ENCODE data around the gene LARGE1.

LARGE1 gene

DNA sequence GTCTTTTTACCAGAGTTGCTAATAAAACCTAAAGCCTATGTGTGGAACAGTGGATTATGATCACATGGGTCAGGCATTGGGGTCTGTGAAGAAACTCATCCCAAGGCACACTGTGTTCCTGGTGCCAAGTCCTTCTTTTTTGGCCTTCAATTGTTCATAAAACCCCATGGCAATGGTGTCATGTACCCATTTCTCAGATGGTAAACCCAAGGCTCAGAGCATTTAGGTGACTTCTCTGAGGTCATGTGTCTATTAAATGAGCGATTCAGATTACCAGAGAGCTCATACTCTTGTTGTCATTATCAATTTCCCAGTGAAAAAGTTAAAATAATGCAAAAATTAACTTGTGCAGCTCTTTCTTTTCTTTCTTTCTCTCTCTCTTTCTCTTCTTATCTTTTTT, 589.3 kb downstream of the LARGE1 start:
- TF ChIP-seq TEAD4 (IDR thresholded peaks at IDR 0.05): no peak
- TF ChIP-seq RAD21 (IDR thresholded peaks at IDR 0.05; ENCODE audit: low read depth): no peak
- TF ChIP-seq CREB1 (IDR thresholded peaks at IDR 0.05; ENCODE audit: low read depth): no peak
- TF ChIP-seq TAF1 (IDR thresholded peaks at IDR 0.05; ENCODE audit: low read depth): no peak
- no peak for TF ChIP-seq ZBTB7A (IDR thresholded peaks at IDR 0.05; ENCODE audit: low read depth)
- TF ChIP-seq, protein P1, sequence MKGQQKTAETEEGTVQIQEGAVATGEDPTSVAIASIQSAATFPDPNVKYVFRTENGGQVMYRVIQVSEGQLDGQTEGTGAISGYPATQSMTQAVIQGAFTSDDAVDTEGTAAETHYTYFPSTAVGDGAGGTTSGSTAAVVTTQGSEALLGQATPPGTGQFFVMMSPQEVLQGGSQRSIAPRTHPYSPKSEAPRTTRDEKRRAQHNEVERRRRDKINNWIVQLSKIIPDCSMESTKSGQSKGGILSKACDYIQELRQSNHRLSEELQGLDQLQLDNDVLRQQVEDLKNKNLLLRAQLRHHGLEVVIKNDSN (IDR thresholded peaks at IDR 0.05): no peak
- TF ChIP-seq EP300 (IDR thresholded peaks at IDR 0.05; ENCODE audit: borderline replicate concordance): no peak
- TF ChIP-seq EGR1 (IDR thresholded peaks at IDR 0.05): no peak
- TF ChIP-seq, protein P2, sequence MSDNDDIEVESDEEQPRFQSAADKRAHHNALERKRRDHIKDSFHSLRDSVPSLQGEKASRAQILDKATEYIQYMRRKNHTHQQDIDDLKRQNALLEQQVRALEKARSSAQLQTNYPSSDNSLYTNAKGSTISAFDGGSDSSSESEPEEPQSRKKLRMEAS (IDR thresholded peaks at IDR 0.05): no peak

DNA sequence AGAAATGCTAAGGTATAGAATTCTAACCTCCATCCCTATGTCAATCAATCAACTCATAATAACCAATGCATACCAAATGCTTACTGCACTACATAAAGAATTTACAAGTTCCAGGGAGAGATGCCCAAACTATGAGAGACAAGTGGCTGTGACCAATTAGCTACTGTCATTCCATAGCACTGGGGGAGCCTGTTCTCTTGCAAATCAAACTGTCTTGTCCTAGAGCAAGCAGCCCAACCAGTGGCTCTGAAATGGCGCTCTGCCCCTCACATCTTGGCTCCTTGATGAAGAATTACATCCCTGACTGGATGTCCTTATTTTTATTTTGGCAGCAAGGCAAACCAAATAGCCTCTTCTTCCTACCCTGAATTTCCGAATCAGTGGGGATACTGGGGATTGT, 589.7 kb downstream of the LARGE1 start:
- TF ChIP-seq YY1 (IDR thresholded peaks at IDR 0.05; ENCODE audit: low read depth) (no peak), EP300 (IDR thresholded peaks at IDR 0.05; ENCODE audit: borderline replicate concordance) (no peak), FOXM1 (IDR thresholded peaks at IDR 0.05; ENCODE audit: borderline replicate concordance, low read depth) (no peak), TAF1 (IDR thresholded peaks at IDR 0.05; ENCODE audit: low read depth) (no peak), CEBPB (IDR thresholded peaks at IDR 0.05) (no peak), RAD21 (IDR thresholded peaks at IDR 0.05; ENCODE audit: low read depth) (no peak), CREB1 (IDR thresholded peaks at IDR 0.05; ENCODE audit: low read depth) (no peak), TEAD4 (IDR thresholded peaks at IDR 0.05) (no peak), TCF12 (IDR thresholded peaks at IDR 0.05; ENCODE audit: low read depth) (no peak), NFIC (IDR thresholded peaks at IDR 0.05) (no peak)
- TF ChIP-seq, protein P1 (IDR thresholded peaks at IDR 0.05): no peak
- TF ChIP-seq, protein P3, sequence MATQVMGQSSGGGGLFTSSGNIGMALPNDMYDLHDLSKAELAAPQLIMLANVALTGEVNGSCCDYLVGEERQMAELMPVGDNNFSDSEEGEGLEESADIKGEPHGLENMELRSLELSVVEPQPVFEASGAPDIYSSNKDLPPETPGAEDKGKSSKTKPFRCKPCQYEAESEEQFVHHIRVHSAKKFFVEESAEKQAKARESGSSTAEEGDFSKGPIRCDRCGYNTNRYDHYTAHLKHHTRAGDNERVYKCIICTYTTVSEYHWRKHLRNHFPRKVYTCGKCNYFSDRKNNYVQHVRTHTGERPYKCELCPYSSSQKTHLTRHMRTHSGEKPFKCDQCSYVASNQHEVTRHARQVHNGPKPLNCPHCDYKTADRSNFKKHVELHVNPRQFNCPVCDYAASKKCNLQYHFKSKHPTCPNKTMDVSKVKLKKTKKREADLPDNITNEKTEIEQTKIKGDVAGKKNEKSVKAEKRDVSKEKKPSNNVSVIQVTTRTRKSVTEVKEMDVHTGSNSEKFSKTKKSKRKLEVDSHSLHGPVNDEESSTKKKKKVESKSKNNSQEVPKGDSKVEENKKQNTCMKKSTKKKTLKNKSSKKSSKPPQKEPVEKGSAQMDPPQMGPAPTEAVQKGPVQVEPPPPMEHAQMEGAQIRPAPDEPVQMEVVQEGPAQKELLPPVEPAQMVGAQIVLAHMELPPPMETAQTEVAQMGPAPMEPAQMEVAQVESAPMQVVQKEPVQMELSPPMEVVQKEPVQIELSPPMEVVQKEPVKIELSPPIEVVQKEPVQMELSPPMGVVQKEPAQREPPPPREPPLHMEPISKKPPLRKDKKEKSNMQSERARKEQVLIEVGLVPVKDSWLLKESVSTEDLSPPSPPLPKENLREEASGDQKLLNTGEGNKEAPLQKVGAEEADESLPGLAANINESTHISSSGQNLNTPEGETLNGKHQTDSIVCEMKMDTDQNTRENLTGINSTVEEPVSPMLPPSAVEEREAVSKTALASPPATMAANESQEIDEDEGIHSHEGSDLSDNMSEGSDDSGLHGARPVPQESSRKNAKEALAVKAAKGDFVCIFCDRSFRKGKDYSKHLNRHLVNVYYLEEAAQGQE (IDR thresholded peaks at IDR 0.05; ENCODE audit: low read depth): no peak

DNA sequence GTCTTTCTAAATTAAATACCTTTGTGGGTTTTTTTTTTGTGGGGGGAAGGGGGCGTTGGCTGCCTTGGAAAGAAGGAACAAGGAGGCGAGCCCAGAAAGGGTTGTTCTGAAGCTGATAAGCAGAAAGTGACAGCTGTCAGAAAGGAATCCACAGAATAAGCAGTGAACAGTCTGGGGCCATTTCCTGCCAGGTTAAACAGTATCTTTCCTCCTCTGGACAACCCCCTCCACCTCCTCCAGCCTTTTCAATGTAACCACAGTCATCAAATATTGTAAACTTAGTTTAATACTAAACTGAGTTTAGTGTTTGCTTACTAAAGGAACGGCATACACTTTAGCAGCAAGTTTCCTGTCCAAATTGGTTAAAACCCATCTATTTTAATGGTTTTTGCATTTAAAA, 590.9 kb downstream of the LARGE1 start:
- TF ChIP-seq CEBPB (IDR thresholded peaks at IDR 0.05) (no peak), EP300 (IDR thresholded peaks at IDR 0.05; ENCODE audit: borderline replicate concordance) (no peak), CREB1 (IDR thresholded peaks at IDR 0.05; ENCODE audit: low read depth) (no peak), TAF1 (IDR thresholded peaks at IDR 0.05; ENCODE audit: low read depth) (no peak), YY1 (IDR thresholded peaks at IDR 0.05; ENCODE audit: low read depth) (no peak), NFIC (IDR thresholded peaks at IDR 0.05) (no peak), ZBTB7A (IDR thresholded peaks at IDR 0.05; ENCODE audit: low read depth) (no peak), TCF12 (IDR thresholded peaks at IDR 0.05; ENCODE audit: low read depth) (no peak), FOXM1 (IDR thresholded peaks at IDR 0.05; ENCODE audit: borderline replicate concordance, low read depth) (no peak), TEAD4 (IDR thresholded peaks at IDR 0.05) (no peak), RAD21 (IDR thresholded peaks at IDR 0.05; ENCODE audit: low read depth) (no peak), EGR1 (IDR thresholded peaks at IDR 0.05) (no peak)
- TF ChIP-seq, protein P3 (IDR thresholded peaks at IDR 0.05; ENCODE audit: low read depth): no peak
- TF ChIP-seq, protein P2 (IDR thresholded peaks at IDR 0.05): no peak
- TF ChIP-seq, protein P1 (IDR thresholded peaks at IDR 0.05): no peak

DNA sequence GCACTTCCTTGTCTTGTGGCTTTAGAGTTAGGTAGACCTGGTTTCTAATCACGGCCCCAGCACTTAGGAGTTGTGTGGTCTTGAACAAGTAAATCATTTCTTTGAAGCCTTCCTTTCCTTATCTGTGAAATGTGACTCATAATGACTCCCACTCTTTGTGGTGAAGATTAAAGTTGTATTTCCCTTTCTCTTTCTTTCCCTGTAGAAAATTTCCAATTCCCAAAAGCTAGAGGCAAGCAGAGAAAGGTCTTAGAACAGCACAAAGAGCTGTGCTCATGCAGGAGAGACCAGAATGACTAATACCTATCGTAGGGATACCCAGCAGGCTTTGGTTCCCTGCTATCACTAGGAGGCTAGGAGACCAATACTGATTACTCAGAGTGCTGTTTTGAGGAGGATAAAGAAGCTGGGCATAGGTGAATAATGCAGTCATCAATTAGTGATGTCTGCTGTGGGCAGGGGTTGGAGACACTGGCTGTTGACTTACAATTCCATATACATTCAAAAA, 591.4 kb downstream of the LARGE1 start:
- TF ChIP-seq RAD21 (IDR thresholded peaks at IDR 0.05; ENCODE audit: low read depth) (no peak), YY1 (IDR thresholded peaks at IDR 0.05; ENCODE audit: low read depth) (no peak), EGR1 (IDR thresholded peaks at IDR 0.05) (no peak), CEBPB (IDR thresholded peaks at IDR 0.05) (no peak), TEAD4 (IDR thresholded peaks at IDR 0.05) (no peak), CREB1 (IDR thresholded peaks at IDR 0.05; ENCODE audit: low read depth) (no peak), TAF1 (IDR thresholded peaks at IDR 0.05; ENCODE audit: low read depth) (no peak), TCF12 (IDR thresholded peaks at IDR 0.05; ENCODE audit: low read depth) (no peak), ZBTB7A (IDR thresholded peaks at IDR 0.05; ENCODE audit: low read depth) (no peak), NFIC (IDR thresholded peaks at IDR 0.05) (no peak), EP300 (IDR thresholded peaks at IDR 0.05; ENCODE audit: borderline replicate concordance) (no peak), FOXM1 (IDR thresholded peaks at IDR 0.05; ENCODE audit: borderline replicate concordance, low read depth) (no peak)
- TF ChIP-seq, protein P3 (IDR thresholded peaks at IDR 0.05; ENCODE audit: low read depth): no peak
- TF ChIP-seq, protein P1 (IDR thresholded peaks at IDR 0.05): no peak
- TF ChIP-seq, protein P2 (IDR thresholded peaks at IDR 0.05): no peak
